HepG2 (cell line): Measurements from ENCODE around the gene GSG1. TPM values are rescaled to one million over a fixed set of nuclear protein-coding genes. Genes with fewer than 3 reads are reported as not detected.

Experiments
- ATAC-seq: fragments of 200-7000 bp; cut with Tn5 transposase; 3 replicates; pipeline ENCODE4 v1.9.1; 2020; ENCODE audit warnings: mild to moderate bottlenecking, moderate library complexity
- BruUV-seq: library from RNA; stranded (reverse); fragments of 400-500 nt; replicated peaks from 2 replicates; lab custom pipeline; 2021; lab: Mats Ljungman, UMichigan
- CTCF ChIA-PET: fragments of 300-600 bp; formaldehyde crosslinking; extraction: SDS; loops from one replicate; lab custom pipeline; 2021; ENCODE audit warnings: low total read pairs, inconsistent platforms, low intra/inter-chr PET ratio; lab: Yijun Ruan, JAX
- POLR2A ChIA-PET: fragments of 350-600 bp; sonication (Branson Sonifier 250); formaldehyde crosslinking; loops from one replicate; lab custom pipeline; 2020; ENCODE audit warnings: antibody characterized with exemption, inconsistent platforms; lab: Yijun Ruan, JAX
- DNase-seq: peaks from one replicate; pipeline ENCODE4 v3.0.0-alpha.2; 2015; ENCODE audit warnings: low spot score
- FAIRE-seq: peaks from 3 replicates; lab custom pipeline; 2011; peaks lifted over from hg19 to GRCh38; lab: Jason Lieb, UNC
- H2AFZ ChIP-seq: one replicate; pipeline ENCODE4 v1.6.1; 2011; ENCODE audit warnings: low read length, inconsistent platforms
- H3K27ac ChIP-seq: fragments of 300-600 bp; 3 replicates; pipeline ENCODE4 v1.8.0; 2011; ENCODE audit warnings: mixed run types, mild to moderate bottlenecking, mixed read lengths, low read length, inconsistent platforms; ENCODE audit not compliant: insufficient read depth; ENCODE audit errors: extremely low read length
- H3K27me3 ChIP-seq, 2 experiments: fragments of 200-600 bp in 1 of 2; 2 replicates in 1 of 2; 3 replicates in 1 of 2; pipeline versions ENCODE4 v1.6.0 to v1.8.0; 2011; ENCODE audit warnings: low read length in 2 of 2, mild to moderate bottlenecking in 2 of 2, moderate library complexity in 2 of 2, inconsistent platforms in 1 of 2; ENCODE audit not compliant: insufficient read depth in 2 of 2, control insufficient read depth in 1 of 2
- H3K36me3 ChIP-seq, 2 experiments: fragments of 200-600 bp in 1 of 2; replicated peaks in 1 of 2; 2 replicates in 1 of 2; 3 replicates in 1 of 2; pipeline versions ENCODE4 v1.5.1 to v1.8.0; 2011; ENCODE audit warnings: low read length in 2 of 2, inconsistent platforms in 1 of 2; ENCODE audit not compliant: insufficient read depth in 2 of 2, control insufficient read depth in 1 of 2
- H3K4me1 ChIP-seq: 2 replicates; pipeline ENCODE4 v1.5.1; 2012; ENCODE audit warnings: low read length, inconsistent platforms; ENCODE audit not compliant: insufficient read depth
- H3K4me2 ChIP-seq: 2 replicates; pipeline ENCODE4 v1.6.0; 2011; ENCODE audit warnings: low read depth, low read length, inconsistent platforms
- H3K4me3 ChIP-seq, 3 experiments: fragments of 200-600 bp in 1 of 3; sonication (generic), shearing (Covaris generic) in 1 of 3; replicated peaks in 1 of 3; 2 replicates each; pipeline ENCODE4 v1.5.1; 2011 to 2016; ENCODE audit warnings: low read length in 3 of 3, inconsistent platforms in 2 of 3, low read depth in 2 of 3, mild to moderate bottlenecking in 2 of 3, control low read depth in 1 of 3, mixed read lengths in 1 of 3; ENCODE audit not compliant: insufficient read depth in 1 of 3
- H3K79me2 ChIP-seq: one replicate; pipeline ENCODE4 v1.6.1; 2011; ENCODE audit warnings: low read length, inconsistent platforms; ENCODE audit not compliant: insufficient read depth
- H3K9ac ChIP-seq: 2 replicates; pipeline ENCODE4 v1.6.0; 2011; ENCODE audit warnings: mild to moderate bottlenecking, low read depth, low read length, inconsistent platforms; ENCODE audit not compliant: insufficient read depth
- H3K9me3 ChIP-seq: 2 replicates; pipeline ENCODE4 v1.5.1; 2012; ENCODE audit warnings: mild to moderate bottlenecking, low read length
- H4K20me1 ChIP-seq: 2 replicates; pipeline ENCODE4 v1.6.0; 2011; ENCODE audit warnings: inconsistent platforms, mild to moderate bottlenecking, low read length, moderate library complexity; ENCODE audit not compliant: insufficient read depth
- CCDC6 ChIP-seq: sonication (generic); formaldehyde crosslinking; IDR thresholded peaks from 2 replicates; pipeline ENCODE4 v1.8.1; 2022; ENCODE audit warnings: mild to moderate bottlenecking, missing genetic modification reagents, moderate library complexity
- HMGA1 ChIP-seq: sonication (generic); formaldehyde crosslinking; conservative IDR thresholded peaks from 2 replicates; pipeline ENCODE4 v1.4.0; 2020; ENCODE audit warnings: missing genetic modification reagents
- HNRNPLL ChIP-seq: fragments of 200-400 bp; formaldehyde crosslinking; IDR thresholded peaks from 2 replicates; pipeline ENCODE4 v1.6.1; 2017; ENCODE audit warnings: mild to moderate bottlenecking, low read depth, low read length; ENCODE audit not compliant: poor library complexity, severe bottlenecking
- MAF1 ChIP-seq: sonication (generic); formaldehyde crosslinking; IDR thresholded peaks from 2 replicates; pipeline ENCODE4 v1.5.0; 2020; ENCODE audit warnings: missing genetic modification reagents, borderline replicate concordance
- MBNL3 ChIP-seq: fragments of 250-450 bp; sonication (Bioruptor Pico); conservative IDR thresholded peaks from 2 replicates; pipeline ENCODE4 v1.8.0; 2022; ENCODE audit warnings: mild to moderate bottlenecking, inconsistent platforms
- PITX1 ChIP-seq: sonication (generic); formaldehyde crosslinking; IDR thresholded peaks from 2 replicates; pipeline ENCODE4 v1.5.1; 2020; ENCODE audit warnings: mild to moderate bottlenecking, missing genetic modification reagents
- REXO4 ChIP-seq: sonication (generic); formaldehyde crosslinking; IDR thresholded peaks from 2 replicates; pipeline ENCODE4 v1.8.0; 2022; ENCODE audit warnings: missing genetic modification reagents, mild to moderate bottlenecking, borderline replicate concordance
- SAP130 ChIP-seq: IDR thresholded peaks from 2 replicates; pipeline ENCODE4 v1.6.1; 2016; ENCODE audit warnings: low read depth
- SKI ChIP-seq: fragments of 450-650 bp; IDR thresholded peaks from one replicate; pipeline ENCODE4 v1.6.1; 2018; ENCODE audit warnings: mild to moderate bottlenecking; ENCODE audit not compliant: partially characterized antibody
- SP1 ChIP-seq, 2 experiments: fragments of 450-650 bp in 1 of 2; sonication (generic) in 1 of 2; formaldehyde crosslinking in 1 of 2; IDR thresholded peaks; 2 replicates each; pipeline versions ENCODE4 v1.4.0 to v1.6.1; 2016 to 2020; ENCODE audit warnings: missing genetic modification reagents in 1 of 2
- ZFY ChIP-seq: sonication (generic); formaldehyde crosslinking; IDR thresholded peaks from 2 replicates; pipeline ENCODE4 v1.4.0; 2020; ENCODE audit warnings: missing genetic modification reagents
- ZKSCAN8 ChIP-seq: IDR thresholded peaks from 2 replicates; pipeline ENCODE4 v1.6.1; 2016; ENCODE audit warnings: borderline replicate concordance, missing genetic modification reagents, missing compliant biosample characterization
- ZNF501 ChIP-seq: sonication (generic); formaldehyde crosslinking; IDR thresholded peaks from 2 replicates; pipeline ENCODE4 v1.5.1; 2020; ENCODE audit warnings: mild to moderate bottlenecking, moderate library complexity, missing genetic modification reagents
- ZNF569 ChIP-seq: sonication (generic); formaldehyde crosslinking; IDR thresholded peaks from 2 replicates; pipeline ENCODE4 v1.5.0; 2020; ENCODE audit warnings: mild to moderate bottlenecking, missing genetic modification reagents, moderate library complexity, borderline replicate concordance
- WGBS: methylation state at CpG from one replicate; pipeline ENCODE4 v1.1.6; 2017; ENCODE audit warnings: low lambda C conversion rate; 5-methylcytosine and 5-hydroxymethylcytosine counted together
- in situ Hi-C: cut with HindIII; loops from 2 replicates; pipeline ENCODE4 v1.10.0; 2017; ENCODE audit warnings: low pct_unique_long_range_greater_than_20kb; ENCODE audit not compliant: extremely low pct_ligation_motif_present
- intact Hi-C: fragments of 100-400 bp; cut with micrococcal nuclease; formaldehyde crosslinking; loops from one replicate; pipeline ENCODE4 v1.10.0; 2022; ENCODE audit not compliant: unreplicated experiment
- polyA plus RNA-seq, 8 experiments: library from polyadenylated mRNA; depleted of rRNA in 3 of 8; stranded (reverse) in 7 of 8; unstranded in 1 of 8; fragments of >200 nt; fragmentation: Illumina TruSeq in 4 of 8; extraction: Trizol in 4 of 8; gene quantifications; 2 replicates each; pipeline versions ENCODE4 v1.2.1 to v1.2.3, GENCODE V29; 2011 to 2016; ENCODE audit warnings: low read depth in 4 of 8, missing spikeins in 1 of 8, mixed read lengths in 1 of 8; ENCODE audit not compliant: insufficient read depth in 1 of 8
- total RNA-seq, 5 experiments: library from RNA; depleted of rRNA; stranded (reverse); fragments of >200 nt; fragmentation: Illumina TruSeq; extraction: Trizol; gene quantifications; 2 replicates each; pipeline ENCODE4 v1.2.3, GENCODE V29; 2016; ENCODE audit warnings: low read depth in 1 of 5
- TF ChIP-seq, protein P1 (sequence below): sonication (generic); formaldehyde crosslinking; IDR thresholded peaks from 2 replicates; pipeline ENCODE4 v1.8.1; 2023; ENCODE audit warnings: mild to moderate bottlenecking, missing genetic modification reagents
- TF ChIP-seq, protein P2 (sequence below): sonication (generic); formaldehyde crosslinking; IDR thresholded peaks from 2 replicates; pipeline ENCODE4 v1.8.0; 2022; ENCODE audit warnings: missing genetic modification reagents, low read depth, mild to moderate bottlenecking, borderline replicate concordance
- TF ChIP-seq, protein P3 (sequence below): sonication (generic); formaldehyde crosslinking; IDR thresholded peaks from 2 replicates; pipeline ENCODE4 v1.5.0; 2020; ENCODE audit warnings: missing genetic modification reagents
- TF ChIP-seq, protein P4 (sequence below): sonication (generic); formaldehyde crosslinking; IDR thresholded peaks from 2 replicates; pipeline ENCODE4 v1.4.0; 2020; ENCODE audit warnings: mild to moderate bottlenecking, missing genetic modification reagents
- TF ChIP-seq, protein P5 (sequence below): sonication (generic); formaldehyde crosslinking; conservative IDR thresholded peaks from 2 replicates; pipeline ENCODE4 v1.5.0; 2020; ENCODE audit warnings: missing genetic modification reagents

The GSG1 gene
- total and polyA plus RNA-seq, 2 of the 13 experiments (the other 11 are each of a cell fraction or from before 2014, with no cell fraction given), result not detected

DNA sequence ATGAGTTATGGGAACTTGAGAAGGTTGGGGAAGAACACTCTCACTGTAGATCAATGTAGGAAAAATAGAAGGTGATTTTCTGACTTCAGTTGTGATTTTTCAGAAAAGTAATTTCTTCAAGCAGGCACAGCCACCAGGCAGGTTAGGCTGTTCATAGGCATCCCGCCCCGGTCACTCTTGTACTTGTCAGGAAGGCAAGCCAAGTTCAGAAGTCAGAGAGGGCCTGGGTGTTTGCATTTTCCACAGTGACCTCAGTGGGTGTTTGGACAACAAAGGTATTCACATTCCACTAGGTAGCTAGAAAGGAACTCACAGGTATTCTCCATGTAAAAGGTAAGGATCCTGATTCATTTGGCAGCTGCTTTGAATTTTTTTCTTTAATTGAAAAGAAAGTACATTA is 62.2 kb downstream of the GSG1 start:
- Histone ChIP-seq H3K4me3 (no peak overlapping the region), H3K4me1 (peaks cover 19% of the 10 kb centered on the region; the same call in 1 of the 2 replicates), H3K36me3 (no peaks in the 10 kb centered on the region), H4K20me1 (no peaks in the 10 kb centered on the region), H3K9ac (no peak overlapping the region), H3K79me2 (no peaks in the 10 kb centered on the region), H3K9me3 (no peaks in the 10 kb centered on the region), H3K27ac (no peak overlapping the region), H2AFZ (no peak overlapping the region), H3K27me3 (peaks cover 2 to 32% of the 10 kb centered on the region in 2 experiments; a peak in 3 of 5 replicates), H3K4me2 (no peak overlapping the region)
- no peak for DNase-seq
- intact Hi-C loops, result no loop called here
- ATAC-seq, result no peak
- no peak for TF ChIP-seq SP1 (IDR thresholded peaks at IDR 0.05)
- TF ChIP-seq SP1 (CRISPR knock-in tag; IDR thresholded peaks at IDR 0.05), result no peak
- TF ChIP-seq, protein P1, sequence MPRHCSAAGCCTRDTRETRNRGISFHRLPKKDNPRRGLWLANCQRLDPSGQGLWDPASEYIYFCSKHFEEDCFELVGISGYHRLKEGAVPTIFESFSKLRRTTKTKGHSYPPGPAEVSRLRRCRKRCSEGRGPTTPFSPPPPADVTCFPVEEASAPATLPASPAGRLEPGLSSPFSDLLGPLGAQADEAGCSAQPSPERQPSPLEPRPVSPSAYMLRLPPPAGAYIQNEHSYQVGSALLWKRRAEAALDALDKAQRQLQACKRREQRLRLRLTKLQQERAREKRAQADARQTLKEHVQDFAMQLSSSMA (CRISPR knock-in tag), result no peak
- TF ChIP-seq PITX1 (CRISPR knock-in tag), result no peak
- no peak for TF ChIP-seq HNRNPLL
- no peak for TF ChIP-seq CCDC6 (CRISPR knock-in tag)
- no peak for TF ChIP-seq ZNF569 (CRISPR knock-in tag)
- TF ChIP-seq HMGA1, result no peak
- TF ChIP-seq REXO4 (CRISPR knock-in tag), result no peak
- TF ChIP-seq MAF1 (CRISPR knock-in tag), result no peak
- TF ChIP-seq SAP130 (CRISPR knock-in tag), result no peak
- no peak for TF ChIP-seq ZKSCAN8
- TF ChIP-seq, protein P2, sequence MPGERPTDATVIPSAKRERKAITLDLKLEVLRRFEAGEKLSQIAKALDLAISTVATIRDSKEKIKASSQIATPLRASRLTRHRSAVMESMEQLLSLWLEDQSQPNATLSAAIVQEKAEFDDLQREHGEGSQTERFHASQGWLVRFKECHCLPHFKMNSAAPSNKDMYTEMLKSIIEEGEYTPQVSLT (CRISPR knock-in tag), result no peak
- TF ChIP-seq, protein P3, sequence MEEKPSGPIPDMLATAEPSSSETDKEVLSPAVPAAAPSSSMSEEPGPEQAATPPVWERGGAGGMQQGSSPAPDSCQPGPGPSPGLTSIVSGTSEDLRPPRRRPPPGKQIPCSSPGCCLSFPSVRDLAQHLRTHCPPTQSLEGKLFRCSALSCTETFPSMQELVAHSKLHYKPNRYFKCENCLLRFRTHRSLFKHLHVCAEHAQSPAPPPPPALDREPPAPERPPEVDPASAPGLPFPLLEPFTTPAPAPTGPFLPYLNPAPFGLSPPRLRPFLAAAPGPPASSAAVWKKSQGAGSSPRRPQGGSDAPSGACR (CRISPR knock-in tag), result no peak
- TF ChIP-seq, protein P4, sequence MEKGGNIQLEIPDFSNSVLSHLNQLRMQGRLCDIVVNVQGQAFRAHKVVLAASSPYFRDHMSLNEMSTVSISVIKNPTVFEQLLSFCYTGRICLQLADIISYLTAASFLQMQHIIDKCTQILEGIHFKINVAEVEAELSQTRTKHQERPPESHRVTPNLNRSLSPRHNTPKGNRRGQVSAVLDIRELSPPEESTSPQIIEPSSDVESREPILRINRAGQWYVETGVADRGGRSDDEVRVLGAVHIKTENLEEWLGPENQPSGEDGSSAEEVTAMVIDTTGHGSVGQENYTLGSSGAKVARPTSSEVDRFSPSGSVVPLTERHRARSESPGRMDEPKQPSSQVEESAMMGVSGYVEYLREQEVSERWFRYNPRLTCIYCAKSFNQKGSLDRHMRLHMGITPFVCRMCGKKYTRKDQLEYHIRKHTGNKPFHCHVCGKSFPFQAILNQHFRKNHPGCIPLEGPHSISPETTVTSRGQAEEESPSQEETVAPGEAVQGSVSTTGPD, result no peak
- TF ChIP-seq ZNF501 (CRISPR knock-in tag), result no peak
- TF ChIP-seq SKI, result no peak
- TF ChIP-seq, protein P5, sequence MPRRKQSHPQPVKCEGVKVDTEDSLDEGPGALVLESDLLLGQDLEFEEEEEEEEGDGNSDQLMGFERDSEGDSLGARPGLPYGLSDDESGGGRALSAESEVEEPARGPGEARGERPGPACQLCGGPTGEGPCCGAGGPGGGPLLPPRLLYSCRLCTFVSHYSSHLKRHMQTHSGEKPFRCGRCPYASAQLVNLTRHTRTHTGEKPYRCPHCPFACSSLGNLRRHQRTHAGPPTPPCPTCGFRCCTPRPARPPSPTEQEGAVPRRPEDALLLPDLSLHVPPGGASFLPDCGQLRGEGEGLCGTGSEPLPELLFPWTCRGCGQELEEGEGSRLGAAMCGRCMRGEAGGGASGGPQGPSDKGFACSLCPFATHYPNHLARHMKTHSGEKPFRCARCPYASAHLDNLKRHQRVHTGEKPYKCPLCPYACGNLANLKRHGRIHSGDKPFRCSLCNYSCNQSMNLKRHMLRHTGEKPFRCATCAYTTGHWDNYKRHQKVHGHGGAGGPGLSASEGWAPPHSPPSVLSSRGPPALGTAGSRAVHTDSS (CRISPR knock-in tag), result no peak
- TF ChIP-seq MBNL3 (CRISPR knock-in tag), result no peak
- no peak for TF ChIP-seq ZFY (CRISPR knock-in tag)
- POLR2A ChIA-PET, result no interaction called here
- 0% methylated on average over 1 of the region's 2 CpGs for WGBS
- CTCF ChIA-PET, result no interaction called here
- no TSS peak for BruUV-seq
- FAIRE-seq, result no peak
- in situ Hi-C loops, result no loop called here
